ENCODE measurements around the gene MKNK1.

- TF ChIP-seq ZNF529 (tag by site-specific recombination; IDR thresholded peaks at IDR 0.05; ENCODE audit: insufficient replicate concordance) (no peak), ZNF223 (tag by site-specific recombination; IDR thresholded peaks at IDR 0.05) (no peak), ZNF660 (tag by site-specific recombination; IDR thresholded peaks at IDR 0.05) (no peak)
Measured at GRCh38 chr1:46612937-46613660, 9.0 kb upstream of the MKNK1 start.

Data from HEK293 (cell line).